ENCODE measurements around the gene LRRK1.

LRRK1 gene

DNA sequence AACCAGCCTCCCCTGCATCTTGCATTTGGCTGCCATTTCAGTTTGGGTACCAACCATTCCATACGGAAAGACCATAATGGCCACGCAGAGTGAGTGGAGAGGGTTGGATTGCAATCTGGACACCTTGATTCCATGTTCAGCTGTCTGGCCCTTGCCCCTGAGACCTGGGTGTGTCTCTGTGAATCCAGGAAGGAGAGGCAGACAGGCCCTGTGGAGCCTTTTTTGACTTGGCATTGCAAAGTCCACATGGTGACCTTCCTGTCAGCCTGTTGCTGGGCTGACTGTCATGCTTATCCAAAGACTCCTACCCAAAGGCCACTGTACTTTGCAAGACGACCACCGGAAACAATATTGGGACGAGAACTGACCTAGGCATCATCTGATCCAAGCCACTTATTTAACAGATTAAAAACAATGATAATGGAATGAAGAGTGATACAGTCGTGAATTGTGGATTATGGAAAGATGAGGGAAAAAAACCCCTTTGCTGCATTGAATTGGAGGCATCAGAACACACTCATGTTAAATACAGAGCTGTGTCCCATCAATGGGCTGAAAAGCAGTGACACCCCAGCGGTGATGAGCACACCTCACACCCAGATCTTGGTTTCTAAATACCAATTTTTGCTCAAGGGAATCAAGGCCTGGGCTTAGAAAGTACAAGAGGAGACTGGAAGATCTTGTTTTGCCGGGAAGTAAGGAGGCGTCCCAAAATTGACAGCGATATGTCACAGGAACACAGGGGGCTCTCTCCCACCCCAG is 86.0 kb downstream of the LRRK1 start:
- Histone ChIP-seq H3K27ac (no peak overlapping the region), H3K4me3 (no peak overlapping the region), H3K27me3 (no peaks in the 10 kb centered on the region), H3K9me3 (no peaks in the 10 kb centered on the region), H3K4me1 (peaks cover 0 to 19% (median 7%) of the 10 kb centered on the region in 4 donors), H3K36me3 (peaks cover 0 to 4% (median 0%) of the 10 kb centered on the region in 3 donors)
- DNase-seq, result no peak
- TF ChIP-seq, protein P1, sequence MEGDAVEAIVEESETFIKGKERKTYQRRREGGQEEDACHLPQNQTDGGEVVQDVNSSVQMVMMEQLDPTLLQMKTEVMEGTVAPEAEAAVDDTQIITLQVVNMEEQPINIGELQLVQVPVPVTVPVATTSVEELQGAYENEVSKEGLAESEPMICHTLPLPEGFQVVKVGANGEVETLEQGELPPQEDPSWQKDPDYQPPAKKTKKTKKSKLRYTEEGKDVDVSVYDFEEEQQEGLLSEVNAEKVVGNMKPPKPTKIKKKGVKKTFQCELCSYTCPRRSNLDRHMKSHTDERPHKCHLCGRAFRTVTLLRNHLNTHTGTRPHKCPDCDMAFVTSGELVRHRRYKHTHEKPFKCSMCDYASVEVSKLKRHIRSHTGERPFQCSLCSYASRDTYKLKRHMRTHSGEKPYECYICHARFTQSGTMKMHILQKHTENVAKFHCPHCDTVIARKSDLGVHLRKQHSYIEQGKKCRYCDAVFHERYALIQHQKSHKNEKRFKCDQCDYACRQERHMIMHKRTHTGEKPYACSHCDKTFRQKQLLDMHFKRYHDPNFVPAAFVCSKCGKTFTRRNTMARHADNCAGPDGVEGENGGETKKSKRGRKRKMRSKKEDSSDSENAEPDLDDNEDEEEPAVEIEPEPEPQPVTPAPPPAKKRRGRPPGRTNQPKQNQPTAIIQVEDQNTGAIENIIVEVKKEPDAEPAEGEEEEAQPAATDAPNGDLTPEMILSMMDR (IDR thresholded peaks at IDR 0.05), result no peak
- intact Hi-C loops (cut with DNase I; ENCODE audit: low total_unique reads), result loop anchor here (5.0 kb wide), 2 partner anchors 88 to 378 kb away; partner anchors contain the start of gene LRRK1

DNA sequence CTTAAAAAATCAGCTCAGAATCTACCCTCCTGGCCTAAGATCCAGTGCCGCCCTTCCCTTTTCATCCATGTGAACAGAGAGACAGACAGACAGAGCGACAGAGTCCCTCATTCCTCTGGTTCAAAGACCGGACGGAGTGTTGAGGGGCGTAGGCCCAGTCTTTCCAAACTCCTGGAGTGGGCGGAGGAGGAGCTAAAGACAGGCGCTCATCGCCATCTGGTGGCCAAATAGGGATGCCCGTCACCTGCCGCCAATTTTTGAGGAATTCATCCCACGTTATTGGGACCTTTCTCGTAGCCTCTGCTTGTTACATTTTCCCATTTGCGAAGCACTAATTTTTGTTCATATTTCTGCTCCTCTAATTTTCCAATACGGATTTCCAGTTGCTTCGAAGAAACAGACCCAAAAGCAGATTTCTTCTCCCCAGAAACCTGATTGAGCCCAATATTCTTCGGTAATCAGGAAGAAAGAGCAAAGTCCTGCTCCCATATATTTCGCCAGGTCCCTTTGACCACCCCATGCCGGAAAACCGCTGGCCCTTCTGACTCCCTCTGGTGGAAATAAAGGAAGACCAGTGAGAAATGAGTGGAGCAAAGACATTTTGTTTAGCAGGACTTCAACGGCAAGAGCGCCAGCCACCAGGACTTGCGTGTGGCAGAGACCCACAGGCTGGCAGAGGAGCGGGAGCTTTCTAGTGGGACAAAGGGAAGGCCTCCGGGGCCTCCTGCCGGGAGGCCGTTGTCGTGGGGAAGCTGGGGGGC is 88.0 kb downstream of the LRRK1 start:
- TF ChIP-seq, protein P1 (IDR thresholded peaks at IDR 0.05), result peak; percentile 83 to 88
- Histone ChIP-seq H3K4me1 (peaks cover 0 to 19% (median 7%) of the 10 kb centered on the region in 4 donors), H3K36me3 (peaks cover 0 to 8% (median 0%) of the 10 kb centered on the region in 3 donors), H3K9me3 (no peaks in the 10 kb centered on the region), H3K27me3 (no peaks in the 10 kb centered on the region), H3K4me3 (peak overlapping the region in 1 of 2 donors; percentile 48), H3K27ac (no peak overlapping the region)
- DNase-seq, result peak; percentile 78 to 82
- intact Hi-C loops (cut with DNase I; ENCODE audit: low total_unique reads), result loop anchor here (5.0 kb wide), 2 partner anchors 90 to 380 kb away; partner anchors contain the start of gene LRRK1

DNA sequence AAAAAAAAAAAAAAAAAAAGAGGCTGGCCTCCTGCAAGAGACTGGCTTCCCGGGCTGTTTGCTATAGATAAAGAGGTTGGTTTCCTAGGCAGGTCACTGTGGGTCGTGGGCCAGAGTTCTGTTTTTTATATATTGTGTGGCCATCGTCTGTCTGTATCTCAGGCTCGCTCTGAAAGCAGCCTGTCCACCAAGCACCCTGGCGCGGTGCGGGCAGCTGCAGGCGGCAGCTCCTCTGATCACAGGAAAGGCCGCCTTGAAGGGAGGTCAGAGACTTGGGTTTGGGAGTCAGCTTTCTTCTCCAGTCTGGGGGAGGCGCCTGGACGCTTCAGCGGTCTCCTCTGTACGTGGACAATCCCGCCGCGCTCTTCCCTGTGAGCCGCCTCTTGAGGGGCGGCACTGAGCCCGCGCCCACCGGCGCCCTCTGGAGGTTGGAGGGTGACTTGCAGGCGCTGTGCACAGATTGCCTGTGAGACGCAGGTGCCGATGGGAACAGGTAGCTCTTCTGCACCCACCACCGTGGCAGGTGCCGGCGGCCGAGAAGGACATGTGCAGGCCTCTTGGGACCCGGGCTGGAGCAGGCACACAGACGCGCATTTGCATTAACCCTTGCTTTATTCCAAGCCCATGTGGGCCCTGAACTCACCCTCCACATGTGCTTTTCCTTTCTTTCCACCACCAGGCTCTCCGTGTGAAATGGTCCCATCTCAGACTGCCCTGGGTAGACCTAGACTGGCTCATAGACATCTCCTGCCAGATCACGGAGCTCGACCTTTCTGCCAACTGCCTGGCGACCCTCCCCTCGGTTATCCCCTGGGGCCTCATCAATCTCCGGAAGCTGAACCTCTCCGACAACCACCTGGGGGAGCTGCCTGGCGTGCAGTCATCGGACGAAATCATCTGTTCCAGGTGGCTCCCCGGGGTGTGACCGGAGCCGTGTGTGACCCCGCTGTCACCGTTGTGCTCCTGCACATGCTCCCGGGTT is 89.3 kb downstream of the LRRK1 start:
- intact Hi-C loops (cut with DNase I; ENCODE audit: low total_unique reads), result loop anchor here (5.0 kb wide), 2 partner anchors 91 to 381 kb away; partner anchors contain the start of gene LRRK1
- Histone ChIP-seq H3K27me3 (no peaks in the 10 kb centered on the region), H3K4me1 (peaks cover 0 to 19% (median 7%) of the 10 kb centered on the region in 4 donors), H3K27ac (no peak overlapping the region), H3K9me3 (no peaks in the 10 kb centered on the region), H3K36me3 (peaks cover 0 to 20% (median 0%) of the 10 kb centered on the region in 3 donors), H3K4me3 (peak overlapping the region; percentile 44 to 48)
- peak; percentile 71 to 85 for DNase-seq
- TF ChIP-seq, protein P1 (IDR thresholded peaks at IDR 0.05), result peak; percentile 83 to 99

DNA sequence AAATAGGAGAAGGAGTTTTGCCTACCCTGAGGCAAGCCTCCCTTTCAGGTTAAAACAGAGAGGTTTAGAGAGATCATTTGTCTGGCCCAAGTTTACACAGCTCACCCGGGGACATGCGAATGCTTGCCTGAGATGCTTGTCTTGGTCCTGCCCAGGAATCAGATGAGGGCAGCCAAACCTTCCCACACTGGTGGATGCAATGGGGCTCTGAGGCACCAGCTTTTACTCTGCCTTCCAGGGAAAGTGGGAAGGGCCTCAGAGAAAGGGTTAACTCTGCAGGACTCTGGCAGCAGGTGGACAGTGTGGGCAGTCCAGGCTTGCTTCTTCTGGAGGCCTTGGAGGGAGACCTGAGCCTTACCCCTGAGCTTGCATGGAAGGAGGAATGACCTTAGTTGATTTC is 90.0 kb downstream of the LRRK1 start:
- intact Hi-C loops (cut with DNase I; ENCODE audit: low total_unique reads), result loop anchor here (5.0 kb wide), 2 partner anchors 92 to 382 kb away; partner anchors contain the start of gene LRRK1
- peaks cover 0 to 26% (median 0%) of the 10 kb centered on the region in 3 donors for H3K36me3 ChIP-seq
- no peak overlapping the region for H3K4me3 ChIP-seq

More for the DNA sequence above, 90.0 kb downstream of the LRRK1 start:
- H3K27me3 ChIP-seq, result no peaks in the 10 kb centered on the region
- no peak overlapping the region for H3K27ac ChIP-seq
- H3K9me3 ChIP-seq, result no peaks in the 10 kb centered on the region
- peaks cover 0 to 19% (median 7%) of the 10 kb centered on the region in 4 donors for H3K4me1 ChIP-seq
- TF ChIP-seq, protein P1 (IDR thresholded peaks at IDR 0.05), result no peak
- no peak for DNase-seq

Measured in tibial artery (tissue), 4 donors.